DMS79 treated with DMSO at 0.1 percent for 48 hours (cell line): ENCODE data around the gene SPART.

ENCODE experiments used
- DNase-seq: peaks from one replicate; lab custom pipeline; 2025; lab: John Stamatoyannopoulos, UW

The SPART gene, protein sequence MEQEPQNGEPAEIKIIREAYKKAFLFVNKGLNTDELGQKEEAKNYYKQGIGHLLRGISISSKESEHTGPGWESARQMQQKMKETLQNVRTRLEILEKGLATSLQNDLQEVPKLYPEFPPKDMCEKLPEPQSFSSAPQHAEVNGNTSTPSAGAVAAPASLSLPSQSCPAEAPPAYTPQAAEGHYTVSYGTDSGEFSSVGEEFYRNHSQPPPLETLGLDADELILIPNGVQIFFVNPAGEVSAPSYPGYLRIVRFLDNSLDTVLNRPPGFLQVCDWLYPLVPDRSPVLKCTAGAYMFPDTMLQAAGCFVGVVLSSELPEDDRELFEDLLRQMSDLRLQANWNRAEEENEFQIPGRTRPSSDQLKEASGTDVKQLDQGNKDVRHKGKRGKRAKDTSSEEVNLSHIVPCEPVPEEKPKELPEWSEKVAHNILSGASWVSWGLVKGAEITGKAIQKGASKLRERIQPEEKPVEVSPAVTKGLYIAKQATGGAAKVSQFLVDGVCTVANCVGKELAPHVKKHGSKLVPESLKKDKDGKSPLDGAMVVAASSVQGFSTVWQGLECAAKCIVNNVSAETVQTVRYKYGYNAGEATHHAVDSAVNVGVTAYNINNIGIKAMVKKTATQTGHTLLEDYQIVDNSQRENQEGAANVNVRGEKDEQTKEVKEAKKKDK

DNA sequence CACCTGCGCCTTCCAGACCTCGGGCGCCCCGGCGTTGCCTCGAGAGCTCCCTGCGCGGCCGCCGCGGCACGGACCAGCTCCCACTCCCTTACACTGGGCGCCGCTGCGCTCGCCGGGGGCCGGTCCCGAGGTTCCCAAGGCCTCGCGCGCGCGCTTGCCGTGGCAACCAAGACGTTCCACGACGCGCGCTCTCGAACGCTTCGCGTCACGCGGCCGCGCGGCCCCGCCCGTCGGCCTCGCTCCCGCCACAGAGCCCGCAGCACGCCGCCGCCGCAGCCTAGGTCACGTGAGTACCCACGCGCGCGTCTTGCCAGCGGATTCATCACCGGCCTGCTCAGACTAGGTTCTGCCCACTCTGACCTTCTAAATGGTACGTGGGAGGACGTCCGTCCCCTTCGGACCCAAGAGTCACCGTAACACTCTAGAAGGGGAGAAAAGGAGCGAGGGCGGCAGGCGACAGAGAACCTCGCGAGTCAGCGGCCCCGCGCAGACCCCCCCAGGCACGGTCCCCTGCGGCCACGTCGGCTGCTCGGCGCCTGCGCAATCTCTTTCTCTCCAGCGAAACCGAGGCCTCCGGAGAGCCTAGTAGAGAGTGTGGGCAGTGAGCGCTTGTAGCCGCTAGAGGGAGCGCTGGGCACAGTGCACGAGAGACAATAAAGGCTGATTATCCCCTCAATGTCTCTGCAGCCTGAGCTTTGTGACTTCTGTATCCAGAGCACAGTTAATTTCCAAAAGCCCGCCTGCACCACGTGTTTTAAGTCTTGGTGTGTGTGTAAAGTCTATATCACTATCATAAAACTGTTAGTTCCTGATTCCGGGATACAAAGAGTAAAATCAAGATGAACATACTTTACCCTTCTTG lies at the start of gene SPART:
Gene SPART, minus strand, starts transcription at position 173 of the 862 bp plus-strand sequence. CDS start 10,564 bp downstream, outside the sequence.
- DNase-seq: peak; percentile 89

DNA sequence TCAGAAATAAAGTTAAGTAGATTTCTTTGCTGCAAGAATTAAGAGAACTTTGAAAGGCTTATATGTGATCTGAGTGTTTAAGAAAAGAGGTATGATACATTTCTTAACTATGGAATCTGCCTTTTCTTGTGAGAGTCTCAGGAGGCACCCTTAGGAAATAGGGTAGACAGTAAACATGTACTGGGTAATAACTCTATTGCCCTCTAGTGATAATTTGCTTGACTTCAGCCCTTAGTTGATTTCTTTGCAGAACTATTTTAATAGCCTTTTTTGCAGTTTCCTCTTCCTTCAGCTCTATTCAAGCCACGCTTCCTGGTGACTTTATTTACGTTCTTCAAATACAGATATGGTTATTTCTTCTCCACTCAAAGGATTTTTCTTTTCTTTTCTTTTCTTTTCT lies 49.1 kb upstream of the SPART start:
- DNase-seq: no peak

DNA sequence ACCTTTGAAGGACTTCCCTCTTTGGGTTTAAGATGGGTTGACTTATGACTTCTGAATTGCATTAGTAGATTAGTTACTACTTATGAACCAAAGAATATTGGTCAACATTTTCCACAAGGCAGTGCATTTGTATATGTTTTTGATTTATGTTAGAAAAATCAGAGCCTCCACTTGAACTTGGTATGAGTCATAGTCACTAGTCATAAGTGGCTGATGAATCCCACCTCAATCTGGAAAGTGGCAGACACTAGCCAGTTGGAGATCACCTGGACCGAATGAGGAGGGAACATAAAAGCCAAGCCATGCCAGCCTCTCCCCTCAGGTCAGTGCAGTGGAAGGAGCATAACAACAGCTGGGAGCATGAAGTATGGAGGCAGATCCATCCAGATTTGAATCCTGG lies 39.3 kb upstream of the SPART start:
- DNase-seq: no peak

DNA sequence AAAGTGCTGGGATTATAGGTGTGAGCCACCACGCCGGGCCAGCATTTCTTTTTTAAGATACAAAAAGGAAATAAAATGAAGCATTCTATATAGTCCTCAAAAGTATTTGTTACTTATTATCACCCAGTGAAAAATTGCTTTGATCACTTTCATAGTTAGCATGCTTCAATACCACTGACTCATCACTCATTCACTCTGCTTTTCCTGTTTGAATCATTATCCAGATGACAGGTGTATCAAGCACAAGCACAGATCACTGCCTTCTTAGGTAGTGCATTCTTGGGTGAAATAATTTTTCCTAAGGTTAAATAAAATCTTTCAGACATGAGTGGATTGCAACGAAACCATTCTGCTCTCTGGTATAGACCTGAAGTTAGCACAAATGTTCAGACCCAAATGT lies 35.8 kb upstream of the SPART start:
- no peak for DNase-seq

DNA sequence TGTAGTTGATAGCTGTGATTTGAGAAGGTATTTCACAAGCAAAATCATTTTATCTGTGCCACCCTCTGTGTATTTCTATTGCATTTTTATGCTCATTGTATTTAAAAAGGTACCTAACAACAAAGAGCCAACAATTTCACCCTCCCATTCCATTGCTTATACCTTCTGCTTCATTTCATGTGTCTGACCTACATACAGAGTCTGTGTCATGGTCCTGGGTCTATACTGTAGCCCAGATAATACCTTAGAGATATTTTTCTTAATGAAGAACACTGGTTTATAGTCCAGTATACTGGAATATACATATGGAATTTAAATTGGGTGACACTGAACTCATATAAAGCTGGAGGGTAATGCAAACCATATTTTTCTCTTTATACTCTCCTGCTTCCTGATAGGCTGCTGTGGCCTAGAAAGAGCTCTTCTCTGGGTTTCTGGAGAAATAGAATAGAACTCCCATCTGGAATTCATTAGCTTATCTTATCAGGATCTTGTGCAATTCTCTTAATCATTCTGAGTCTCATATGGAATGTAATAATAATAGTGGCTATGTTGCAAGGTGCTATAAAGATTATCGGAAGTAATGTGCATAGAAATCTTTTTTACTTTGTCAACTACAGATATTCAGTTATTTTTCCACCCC lies 31.8 kb upstream of the SPART start:
- DNase-seq: no peak

DNA sequence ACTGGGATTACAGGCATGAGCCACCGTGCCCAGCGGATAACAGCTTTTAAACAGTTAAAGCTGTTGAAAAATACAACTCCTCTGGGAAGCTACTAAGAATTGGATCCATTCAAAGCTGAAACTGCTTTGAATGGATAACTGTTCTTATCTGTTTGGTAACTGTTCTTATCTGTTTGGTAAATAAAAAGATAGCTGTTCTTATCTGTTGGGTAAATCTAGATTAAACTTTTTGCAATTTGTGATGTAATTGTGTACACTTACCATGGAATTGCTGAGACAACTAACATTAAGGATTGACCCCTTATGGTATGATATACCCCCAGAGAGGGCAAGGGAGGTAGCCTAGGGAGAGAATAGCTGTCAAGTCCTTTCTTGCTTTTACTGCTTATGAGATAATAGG lies 27.9 kb upstream of the SPART start:
- DNase-seq: no peak

DNA sequence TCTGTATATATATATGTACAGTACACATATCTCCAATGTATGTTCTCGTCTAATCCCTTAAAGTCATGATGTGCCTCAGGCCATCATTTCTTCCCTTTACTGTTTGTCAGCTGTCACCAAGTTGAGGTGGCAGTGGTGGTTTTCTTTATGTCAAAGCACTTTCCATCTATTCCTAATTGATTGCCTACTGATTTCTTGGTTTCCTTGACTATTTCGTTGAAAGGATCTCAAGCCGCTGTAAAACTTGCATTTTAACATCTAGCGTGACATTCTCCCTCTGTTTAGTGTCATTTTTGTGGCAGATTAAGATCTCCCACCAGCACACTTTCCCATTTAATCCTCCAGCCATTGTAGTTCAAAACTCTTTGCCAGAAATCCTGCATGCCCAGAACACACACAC lies 25.0 kb upstream of the SPART start:
- DNase-seq: no peak

DNA sequence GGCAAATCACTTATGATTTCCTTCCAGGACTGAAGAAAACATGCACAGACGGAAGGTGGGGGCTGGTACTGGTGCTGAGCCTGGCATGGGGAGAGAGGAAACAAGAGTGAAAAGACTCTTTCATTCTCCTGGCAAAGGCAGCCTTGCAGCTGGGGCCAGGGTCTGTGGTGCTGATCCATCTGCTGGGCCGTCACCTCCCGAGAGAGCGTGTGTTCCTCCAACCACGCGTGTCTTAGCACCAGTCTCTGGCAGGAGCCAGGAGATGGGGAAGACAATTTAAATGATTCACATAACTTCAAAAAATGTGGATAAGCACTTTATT lies 23.9 kb upstream of the SPART start:
- no peak for DNase-seq

DNA sequence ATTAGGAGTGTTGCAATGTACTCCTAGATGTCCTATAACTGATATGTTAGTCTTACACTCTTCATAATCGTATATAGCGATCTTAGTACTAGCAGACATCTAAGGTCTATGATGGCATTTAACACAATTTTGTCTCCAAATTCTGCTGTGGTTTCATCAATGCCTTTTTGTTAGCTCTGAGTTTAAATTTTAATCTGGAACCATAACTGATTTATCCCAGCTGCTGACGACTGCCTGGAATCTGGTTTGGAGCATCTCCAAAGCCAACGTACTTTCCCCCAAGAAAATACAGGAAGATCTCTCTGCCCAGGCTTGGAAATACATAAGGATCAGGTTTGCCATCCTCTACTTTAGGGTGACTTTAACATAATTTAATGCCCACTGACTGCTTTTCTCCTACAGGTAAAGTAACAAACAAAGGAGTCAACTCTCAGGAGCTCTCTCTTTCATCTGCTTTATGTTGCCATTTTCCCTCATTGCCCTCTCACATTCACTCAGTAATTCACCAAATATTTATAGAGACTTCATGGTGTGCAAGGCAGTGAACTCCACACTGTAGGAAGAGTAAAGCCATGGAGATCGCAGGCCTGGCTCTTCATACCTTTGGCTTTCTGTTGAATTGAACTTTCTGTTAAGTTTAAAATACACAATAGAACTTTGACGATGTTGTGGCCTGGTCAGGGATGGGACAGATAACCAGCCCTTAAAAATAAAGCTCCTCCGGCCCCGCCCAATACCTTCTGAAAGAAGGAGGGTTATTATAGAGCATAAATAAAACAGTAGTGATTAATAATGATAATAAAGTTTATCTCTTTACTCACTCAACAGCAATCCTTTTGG lies 23.3 kb upstream of the SPART start:
- DNase-seq: no peak

DNA sequence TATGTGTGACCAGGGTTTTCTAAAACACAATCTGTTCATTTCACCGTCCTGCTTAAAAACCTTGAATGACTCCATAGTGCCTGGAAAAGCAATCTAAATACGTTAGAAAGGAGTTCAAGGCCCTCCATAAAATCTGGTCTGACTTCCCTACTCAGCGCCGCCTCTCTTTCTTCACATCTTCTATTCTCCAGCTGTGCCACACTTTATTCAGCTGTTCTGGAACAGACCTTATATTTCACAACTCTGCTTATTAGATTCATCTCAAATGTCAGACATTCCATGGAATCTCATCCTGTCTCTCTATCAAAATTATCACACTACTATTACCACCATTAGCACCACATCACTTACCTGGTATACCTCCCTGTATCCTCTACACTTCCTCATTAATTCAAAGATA lies 19.8 kb upstream of the SPART start:
- no peak for DNase-seq

DNA sequence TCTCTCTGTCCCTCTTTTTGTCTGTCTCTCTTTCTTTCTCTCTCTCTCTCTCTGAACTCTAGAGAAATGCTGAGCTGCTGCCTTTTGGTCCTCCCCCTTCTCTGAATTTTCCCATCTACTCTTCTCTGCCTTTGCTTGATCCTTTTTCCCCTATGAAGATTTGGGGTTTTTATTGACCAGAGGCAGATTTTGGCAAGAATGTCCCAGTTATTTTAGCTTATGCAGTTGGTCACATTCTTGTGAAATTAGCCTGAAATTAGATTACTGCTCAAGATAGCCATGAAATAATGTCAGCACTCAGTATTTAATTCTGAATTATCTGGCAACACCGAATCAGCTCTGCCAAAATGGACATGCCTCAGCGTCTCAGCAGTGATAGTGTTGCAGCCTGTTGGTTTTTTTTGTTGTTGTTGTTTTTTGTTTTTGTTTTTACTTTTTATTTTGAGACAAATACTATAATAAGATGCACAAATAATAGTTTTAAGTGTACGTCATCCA lies 17.2 kb upstream of the SPART start:
- DNase-seq: no peak

DNA sequence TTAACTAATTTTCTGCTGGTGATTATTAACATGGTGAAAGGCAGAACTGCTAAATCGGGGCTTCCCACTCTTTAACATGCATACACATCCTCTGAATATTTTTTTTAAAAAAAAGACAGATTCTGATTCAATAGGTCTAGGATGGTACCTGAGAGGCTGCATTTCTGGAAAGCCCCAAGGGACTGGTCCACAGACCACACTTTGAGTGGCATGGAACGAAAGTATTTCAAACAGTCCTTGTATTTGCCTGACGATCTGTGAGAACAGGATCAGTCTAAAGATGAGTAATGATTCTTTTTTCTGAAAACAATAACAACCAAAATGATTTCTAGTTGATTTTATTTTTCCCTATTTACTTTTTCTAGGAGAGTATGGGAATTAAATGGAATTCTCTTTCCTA lies 16.7 kb upstream of the SPART start:
- no peak for DNase-seq

DNA sequence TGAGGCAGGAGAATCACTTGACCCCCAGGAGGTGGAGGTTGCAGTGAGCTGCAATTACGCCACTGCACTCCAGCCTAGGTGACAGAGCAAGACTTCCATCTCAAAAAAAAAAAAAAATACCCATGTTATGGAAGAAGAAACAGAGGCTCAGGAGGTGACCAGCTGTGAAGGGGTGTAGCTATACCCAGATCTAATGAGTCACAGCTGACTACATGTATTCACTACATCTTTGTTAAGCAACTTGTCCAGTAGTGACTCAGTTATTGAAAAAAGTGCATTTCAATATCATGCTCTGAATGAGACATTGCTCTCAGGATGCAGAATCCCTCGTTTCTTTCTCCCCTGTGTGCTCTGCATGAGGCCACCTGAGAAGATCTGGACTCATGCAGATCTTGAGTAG lies 16.1 kb upstream of the SPART start:
- DNase-seq: no peak

DNA sequence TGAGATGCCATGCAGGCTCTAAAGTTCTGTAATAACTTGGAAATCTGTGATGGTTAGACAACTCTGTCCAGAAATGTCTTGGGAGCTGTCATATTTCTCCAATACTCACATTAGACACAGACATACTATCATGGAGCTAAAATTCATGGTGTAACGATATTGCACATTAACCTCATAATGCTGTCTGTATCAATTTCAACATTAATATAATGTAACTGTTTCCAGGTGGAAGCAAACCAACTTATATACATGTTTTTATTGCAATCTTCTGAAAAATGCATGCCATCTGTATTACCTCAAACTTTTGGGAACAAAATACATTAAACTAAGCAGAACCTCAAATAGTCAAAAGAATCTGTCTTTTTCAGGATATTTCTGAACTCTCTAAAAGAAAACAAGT lies 14.7 kb upstream of the SPART start:
- no peak for DNase-seq

DNA sequence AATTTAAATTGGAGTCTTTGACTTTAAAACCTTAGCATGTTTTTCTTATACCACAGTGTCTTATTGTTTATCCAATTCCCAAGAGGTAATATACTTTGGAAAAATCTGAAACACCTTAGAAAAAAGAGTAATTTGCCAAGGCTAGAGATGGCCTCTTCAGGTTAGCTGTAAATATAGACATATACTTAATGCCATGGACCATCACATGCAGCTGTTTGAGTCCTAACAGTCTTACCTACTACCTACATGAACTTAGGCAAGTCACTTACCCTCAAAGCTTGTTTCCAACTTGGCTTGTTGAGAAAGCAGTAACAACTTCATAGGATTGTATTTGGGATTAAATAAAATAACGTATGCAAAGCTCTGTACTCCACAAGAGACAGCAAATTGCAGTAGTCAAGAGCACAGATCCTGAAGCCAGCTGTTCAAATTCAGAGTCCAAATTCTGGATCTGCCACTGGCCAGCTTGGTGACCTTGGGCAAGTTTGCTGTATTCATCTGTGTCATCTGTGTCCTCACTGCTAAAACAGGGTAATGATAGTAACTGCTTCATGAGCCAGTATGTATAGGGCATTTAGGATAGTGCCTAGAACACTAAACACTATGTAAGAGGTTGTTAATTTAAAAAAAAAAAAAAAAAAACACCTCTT lies 13.2 kb upstream of the SPART start:
- no peak for DNase-seq

DNA sequence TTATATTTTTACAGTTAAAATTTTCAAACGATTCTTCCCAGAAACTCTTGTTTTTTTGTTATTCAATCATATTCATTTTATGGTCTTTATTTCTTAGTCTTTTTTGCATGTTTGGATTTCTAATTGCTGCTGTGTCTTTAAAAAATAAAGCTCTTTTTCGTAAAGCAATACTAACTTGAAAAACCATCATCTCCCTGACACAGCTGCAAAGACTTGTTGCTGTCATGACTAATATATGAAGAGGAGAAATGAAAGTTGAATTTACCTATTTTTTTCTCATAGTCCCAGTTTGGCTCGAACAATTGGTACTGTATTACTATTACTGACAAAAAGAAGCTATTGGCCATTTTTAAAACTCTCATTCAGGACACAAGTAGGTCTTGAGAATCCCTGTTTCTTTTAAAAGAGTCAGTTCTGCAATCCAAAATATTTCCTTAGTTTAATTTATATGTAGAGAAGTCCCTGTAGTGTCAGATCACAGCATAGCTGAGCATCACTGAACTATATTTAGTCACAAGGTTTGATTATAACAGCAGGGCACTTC lies 12.1 kb upstream of the SPART start:
- no peak for DNase-seq

DNA sequence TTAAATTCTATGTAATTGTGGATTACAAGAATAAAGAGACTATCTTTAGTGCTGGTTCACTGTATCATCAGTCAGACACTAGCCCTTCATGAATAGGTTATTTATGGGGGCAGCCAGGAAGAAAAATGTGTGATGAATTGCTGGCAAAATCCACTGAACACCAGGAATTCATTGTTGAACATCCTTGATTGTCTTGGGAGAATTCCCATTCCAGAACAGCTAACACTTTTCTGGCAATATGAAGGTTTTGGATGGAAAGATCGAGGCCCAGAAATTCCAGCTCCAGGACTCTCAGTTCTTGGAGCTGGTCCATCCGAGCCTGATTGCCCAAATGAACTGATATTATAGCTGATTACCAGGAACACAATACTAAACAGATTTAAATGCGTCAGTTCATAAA lies 11.5 kb upstream of the SPART start:
- DNase-seq: no peak

DNA sequence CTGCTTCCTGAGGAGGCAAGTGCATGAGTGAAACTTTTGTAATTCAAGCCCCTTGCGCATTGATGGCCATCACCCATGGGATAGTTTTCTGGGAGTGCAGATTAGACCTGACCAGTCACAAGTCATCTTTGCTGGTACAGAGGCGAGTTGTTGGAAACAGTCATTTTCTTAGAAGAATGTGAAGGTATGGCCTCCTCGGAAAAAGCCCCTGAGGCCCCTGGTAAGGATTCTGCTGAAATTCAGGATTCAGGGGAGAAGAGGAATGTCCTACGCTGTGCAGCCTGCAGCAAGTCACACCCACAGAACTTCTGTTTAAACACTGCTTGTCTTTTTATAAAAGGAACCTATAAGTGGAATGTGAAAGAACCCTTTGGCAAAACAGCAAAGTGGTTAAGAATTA lies 11.0 kb upstream of the SPART start:
- DNase-seq: no peak

DNA sequence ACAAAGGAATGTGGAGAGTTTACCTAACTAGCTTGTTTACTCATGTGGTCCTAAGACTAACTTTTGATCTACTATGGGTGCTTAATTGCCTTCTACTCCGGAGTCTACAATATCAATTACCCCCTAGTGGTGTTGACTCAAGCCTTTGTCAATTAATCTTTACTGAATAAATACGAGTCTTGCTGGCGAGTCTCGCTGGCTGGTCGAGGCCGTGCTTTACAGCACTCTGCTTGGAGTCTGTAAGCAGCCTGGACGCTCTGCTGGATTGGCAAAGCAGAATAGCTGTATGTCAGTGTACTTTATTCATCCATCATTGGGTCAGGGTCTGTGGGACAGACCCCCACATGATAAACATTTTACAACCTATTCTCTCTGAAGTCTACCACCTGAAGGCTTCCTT lies 9.9 kb upstream of the SPART start:
- DNase-seq: no peak

DNA sequence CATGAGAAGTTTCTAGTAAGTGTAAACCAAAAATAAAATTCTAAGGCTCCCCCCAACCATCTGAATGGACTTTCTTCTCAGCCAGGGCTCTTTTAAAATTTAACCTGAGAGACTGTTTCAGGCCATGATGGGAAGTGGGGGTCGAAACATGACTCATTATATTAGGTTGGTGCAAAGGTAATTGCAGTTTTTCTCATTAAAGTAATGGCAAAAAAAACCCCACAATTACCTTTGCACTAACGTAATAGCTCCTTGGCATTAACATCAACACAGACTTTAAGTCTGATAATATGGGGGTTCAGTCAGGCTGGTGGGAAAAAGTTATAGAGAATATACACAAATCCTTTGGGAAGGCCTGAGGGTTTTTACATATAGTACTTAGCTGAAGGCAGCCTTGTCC lies 9.4 kb upstream of the SPART start:
- DNase-seq: no peak
